Panc1 (cell line): Measurements from ENCODE around the gene AFF2.

Source experiments
- CTCF ChIP-seq: fragments of 450-650 bp; IDR thresholded peaks from 2 replicates; pipeline ENCODE4 v1.5.1; 2017; ENCODE audit warnings: mild to moderate bottlenecking
- POLR2AphosphoS5 ChIP-seq: IDR thresholded peaks from 2 replicates; pipeline ENCODE4 v1.6.1; 2012; ENCODE audit warnings: mild to moderate bottlenecking, low read depth, low read length, moderate library complexity
- REST ChIP-seq, 2 experiments: IDR thresholded peaks; 2 replicates each; pipeline ENCODE4 v1.6.1; 2011 to 2012; ENCODE audit warnings: low read depth in 2 of 2, control low read depth in 1 of 2, low read length in 1 of 2, mild to moderate bottlenecking in 1 of 2, moderate library complexity in 1 of 2; ENCODE audit not compliant: insufficient read depth in 1 of 2
- SIN3A ChIP-seq: IDR thresholded peaks from 2 replicates; pipeline ENCODE4 v1.6.1; 2012; ENCODE audit warnings: low read depth, mild to moderate bottlenecking, low read length, moderate library complexity, borderline replicate concordance; ENCODE audit not compliant: insufficient read depth
- TCF7L2 ChIP-seq: IDR thresholded peaks from 2 replicates; pipeline ENCODE4 v1.6.1; 2011; ENCODE audit warnings: mild to moderate bottlenecking, low read depth, low read length, inconsistent platforms

- TF ChIP-seq CTCF (no peak), POLR2AphosphoS5 (no peak), SIN3A (no peak), REST (IDR thresholded peaks at IDR 0.05; ENCODE audit: insufficient read depth in 1 of 2, low read depth in 2 of 2, low read length in 1 of 2) (no peak), TCF7L2 (no peak)
Measured at GRCh38 chrX:148722966-148723365, 222.5 kb downstream of the AFF2 start.
